Neuron (in vitro differentiated cells): ENCODE results near the gene LENG9.
"Not testable (repeated sequence)": the region's sequence is repeated elsewhere in the genome, so short reads cannot be mapped to it uniquely, and the experiment has no call there.

Experiments used
- H2AFZ ChIP-seq: one replicate; pipeline ENCODE4 v1.6.1; 2013; ENCODE audit warnings: low read depth, mild to moderate bottlenecking, inconsistent platforms, low read length, moderate library complexity
- H3K27me3 ChIP-seq: one replicate; pipeline ENCODE4 v1.6.1; 2013; ENCODE audit warnings: low read length; ENCODE audit not compliant: insufficient read depth
- H3K36me3 ChIP-seq: one replicate; pipeline ENCODE4 v1.6.1; 2013; ENCODE audit warnings: low read length; ENCODE audit not compliant: insufficient read depth
- H3K4me1 ChIP-seq: one replicate; pipeline ENCODE4 v1.6.1; 2013; ENCODE audit warnings: low read length; ENCODE audit not compliant: insufficient read depth
- H3K4me3 ChIP-seq: 2 replicates; pipeline ENCODE4 v1.5.1; 2013; ENCODE audit warnings: mild to moderate bottlenecking, low read length, moderate library complexity
- H3K9me3 ChIP-seq: one replicate; pipeline ENCODE4 v1.6.1; 2013; ENCODE audit warnings: low read length

Gene LENG9

DNA sequence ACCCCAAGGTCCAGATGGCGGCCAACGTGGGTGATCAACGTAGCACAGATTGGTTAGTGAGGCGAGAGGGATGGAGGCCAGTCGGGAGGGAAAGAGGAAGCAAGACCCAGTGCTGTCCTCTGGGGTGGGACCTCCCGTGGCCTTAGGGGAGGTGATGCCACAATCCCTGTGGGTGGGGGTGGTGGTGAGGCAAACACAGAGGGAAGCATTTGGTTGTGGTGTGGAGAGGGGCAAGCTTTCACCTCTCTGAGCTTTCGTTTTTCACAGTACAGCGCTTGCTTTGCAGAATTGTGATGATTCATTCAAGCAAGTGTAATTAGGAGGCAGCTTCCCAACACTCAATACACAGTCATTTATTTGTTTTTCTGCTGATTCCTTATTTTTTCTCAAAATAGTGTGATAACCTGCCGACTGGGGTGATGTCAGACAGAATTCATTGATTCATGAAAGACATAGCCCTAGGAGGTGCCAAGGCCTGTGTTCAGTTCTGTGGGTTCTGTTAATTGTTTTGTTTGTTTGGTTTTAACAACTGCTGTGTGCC, 12.2 kb downstream of the LENG9 start:
- no peak overlapping the region for H3K4me3 ChIP-seq
- H3K4me1 ChIP-seq, result peaks cover 29% of the 10 kb centered on the region
- no peaks in the 10 kb centered on the region for H3K9me3 ChIP-seq
- no peaks in the 10 kb centered on the region for H3K27me3 ChIP-seq
- H2AFZ ChIP-seq, result no peak overlapping the region
- H3K36me3 ChIP-seq, result peaks cover 56% of the 10 kb centered on the region

DNA sequence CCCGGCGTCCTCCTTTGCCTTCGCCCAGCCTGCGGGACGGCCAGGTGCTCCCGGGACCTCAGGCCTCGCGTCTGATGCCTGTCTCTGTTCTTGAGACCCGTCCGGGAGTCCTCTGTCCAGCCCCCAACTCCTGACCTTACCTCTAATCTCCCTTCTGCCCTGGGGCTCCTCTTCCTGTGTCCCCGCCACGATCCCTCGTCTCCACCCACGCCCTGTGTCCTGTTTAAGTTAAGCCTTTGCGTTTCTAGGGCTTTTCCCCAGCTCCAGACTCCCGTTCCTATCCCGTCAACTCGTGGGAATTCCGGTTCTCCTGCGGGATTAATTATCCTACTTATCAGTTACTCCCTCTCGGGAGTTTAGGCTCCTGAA, 13.9 kb downstream of the LENG9 start:
- Histone ChIP-seq H2AFZ (no peak overlapping the region), H3K9me3 (no peaks in the 10 kb centered on the region), H3K4me1 (peaks cover 29% of the 10 kb centered on the region), H3K4me3 (peak overlapping the region; percentile 73), H3K36me3 (peaks cover 47% of the 10 kb centered on the region), H3K27me3 (no peaks in the 10 kb centered on the region)

DNA sequence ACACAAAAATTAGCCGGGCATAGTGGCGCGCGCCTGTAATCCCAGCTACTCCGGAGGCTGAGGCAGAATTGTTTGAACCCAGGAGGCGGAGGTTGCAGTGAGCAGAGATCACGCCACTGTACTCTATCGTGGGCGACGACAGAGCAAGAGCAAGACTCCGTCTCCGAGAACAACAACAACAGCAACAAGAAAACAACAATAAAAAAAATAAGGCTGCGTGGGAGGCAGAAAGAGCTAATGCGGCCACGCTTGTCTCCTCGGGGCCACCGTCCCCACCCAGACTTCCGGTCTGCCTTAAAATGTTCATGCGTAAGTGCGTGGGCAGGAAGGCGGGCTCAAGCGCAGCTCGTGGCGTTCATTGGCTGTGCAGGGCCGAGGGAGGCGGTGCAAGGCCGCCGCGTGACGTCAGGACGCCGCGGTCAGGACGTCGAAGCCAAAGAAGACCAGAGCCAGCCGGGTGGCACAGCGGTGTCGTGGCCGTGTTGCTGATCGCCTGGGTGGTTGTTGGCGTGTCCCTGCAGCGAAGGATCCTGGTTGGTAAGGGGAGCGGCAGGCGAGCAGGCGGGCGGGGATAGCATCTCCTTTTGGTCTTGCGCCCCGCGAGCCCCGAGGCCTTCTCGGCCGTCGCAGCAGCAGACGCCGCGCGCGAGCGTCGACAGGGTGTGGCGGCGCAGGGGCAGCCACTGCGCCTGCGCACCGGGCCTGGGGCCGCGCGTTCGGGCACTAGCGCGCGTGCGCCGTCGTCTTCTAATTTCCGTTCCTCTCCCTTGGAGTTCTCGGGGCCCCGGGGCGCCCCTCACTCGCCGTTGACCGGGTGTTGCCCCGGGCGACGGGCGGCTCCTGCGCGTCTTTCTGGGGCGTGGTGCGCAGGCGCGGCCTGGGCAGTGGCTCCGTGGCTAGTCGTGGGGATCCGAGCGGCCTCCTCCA, 14.5 kb downstream of the LENG9 start, which contains the start of gene LENG8:
TSS of gene LENG8 (plus strand) at position 426 of the 927 bp plus-strand sequence. CDS start 2,146 bp downstream, outside the sequence.
- peaks cover 29% of the 10 kb centered on the region for H3K4me1 ChIP-seq
- no peaks in the 10 kb centered on the region for H3K9me3 ChIP-seq
- H2AFZ ChIP-seq, result no peak within 1 kb of the TSS
- H3K36me3 ChIP-seq, result peaks cover 45% of the 10 kb centered on the region
- no peaks in the 10 kb centered on the region for H3K27me3 ChIP-seq
- H3K4me3 ChIP-seq, result peak within 1 kb of the TSS; percentile 73

DNA sequence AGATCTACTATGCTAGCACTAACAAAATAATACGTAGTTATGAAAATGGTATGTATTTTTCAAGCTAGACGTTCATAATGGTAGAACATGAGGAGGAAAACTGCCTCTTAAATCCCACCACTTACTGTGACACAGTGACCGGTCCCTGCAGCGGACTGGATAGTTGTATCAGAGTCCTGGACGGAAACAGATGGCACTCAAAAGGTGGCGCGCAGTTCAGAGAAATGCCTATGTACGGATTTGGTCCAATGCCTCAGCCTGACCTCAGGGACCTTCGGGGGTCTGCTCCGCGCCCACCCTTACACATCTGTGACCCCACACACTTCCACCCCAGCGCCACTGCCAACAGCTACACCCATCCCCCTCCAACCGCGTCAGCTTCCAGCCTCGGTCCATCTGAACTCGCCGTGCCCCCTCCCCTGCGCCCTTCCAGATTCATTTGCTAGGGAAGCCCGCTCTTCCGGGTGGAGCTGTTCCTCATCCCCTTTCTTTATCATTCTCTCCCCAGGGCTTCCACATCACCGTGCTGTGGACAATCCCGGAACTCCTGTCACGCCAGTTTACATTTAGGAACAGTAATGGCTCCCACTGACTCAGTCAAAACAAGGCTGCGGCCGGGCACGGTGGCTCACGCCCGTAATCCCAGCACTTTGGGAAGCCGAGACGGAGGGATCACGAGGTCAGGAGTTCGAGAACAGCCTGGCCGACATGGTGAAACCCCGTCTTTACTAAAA, 15.4 kb downstream of the LENG9 start:
- H3K36me3 ChIP-seq, result peaks cover 38% of the 10 kb centered on the region
- H3K4me1 ChIP-seq, result peaks cover 29% of the 10 kb centered on the region
- H3K27me3 ChIP-seq, result no peaks in the 10 kb centered on the region
- no peaks in the 10 kb centered on the region for H3K9me3 ChIP-seq
- H3K4me3 ChIP-seq, result peak overlapping the region; percentile 73
- H2AFZ ChIP-seq, result no peak overlapping the region

DNA sequence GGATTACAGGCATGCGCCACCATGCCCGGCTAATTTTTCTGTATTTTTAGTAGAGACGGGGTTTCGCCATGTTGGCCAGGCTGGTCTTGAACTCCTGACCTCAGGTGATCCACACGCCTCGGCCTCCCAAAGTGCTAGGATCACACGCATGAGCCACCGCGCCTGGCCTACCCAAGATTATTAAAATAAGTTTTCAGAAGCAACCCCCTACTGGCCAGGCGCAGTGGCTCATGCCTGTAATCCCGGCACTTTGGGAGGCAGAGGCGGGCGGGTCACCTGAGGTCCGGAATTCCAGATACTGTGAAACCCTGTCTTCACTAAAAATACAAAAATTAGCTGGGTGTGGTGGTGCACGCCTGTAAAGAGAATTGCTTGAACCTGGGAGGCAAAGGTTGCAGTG, 17.2 kb downstream of the LENG9 start:
- not testable (repeated sequence) for H3K4me3 ChIP-seq

DNA sequence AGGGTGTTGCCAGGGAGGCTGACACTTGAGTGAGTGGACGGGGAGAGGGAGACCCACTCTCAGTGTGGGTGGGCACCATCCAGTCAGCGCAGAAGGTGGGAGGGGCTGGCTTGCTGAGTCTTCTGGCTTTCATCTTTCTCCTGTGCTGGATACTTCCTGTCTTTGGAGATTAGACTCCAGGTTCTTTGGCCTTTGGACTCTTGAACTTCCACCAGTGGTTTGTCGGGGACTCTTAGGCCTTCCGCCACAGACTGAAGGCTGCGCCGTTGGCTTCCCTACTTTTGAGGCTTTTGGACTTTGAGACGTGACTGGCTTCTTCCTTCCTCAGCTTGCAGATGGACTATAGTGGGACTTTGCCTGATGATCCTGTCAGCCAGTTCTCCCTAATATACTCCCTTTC, 18.8 kb downstream of the LENG9 start:
- Histone ChIP-seq H2AFZ (no peak overlapping the region), H3K9me3 (no peaks in the 10 kb centered on the region), H3K27me3 (no peaks in the 10 kb centered on the region), H3K4me3 (no peak overlapping the region), H3K36me3 (peaks cover 14% of the 10 kb centered on the region), H3K4me1 (peaks cover 13% of the 10 kb centered on the region)

More for the DNA sequence above, 17.2 kb downstream of the LENG9 start:
- Histone ChIP-seq H3K36me3 (peaks cover 20% of the 10 kb centered on the region), H3K4me1 (peaks cover 28% of the 10 kb centered on the region)
- H3K9me3 ChIP-seq, H2AFZ ChIP-seq, H3K27me3 ChIP-seq: not testable (repeated sequence)

DNA sequence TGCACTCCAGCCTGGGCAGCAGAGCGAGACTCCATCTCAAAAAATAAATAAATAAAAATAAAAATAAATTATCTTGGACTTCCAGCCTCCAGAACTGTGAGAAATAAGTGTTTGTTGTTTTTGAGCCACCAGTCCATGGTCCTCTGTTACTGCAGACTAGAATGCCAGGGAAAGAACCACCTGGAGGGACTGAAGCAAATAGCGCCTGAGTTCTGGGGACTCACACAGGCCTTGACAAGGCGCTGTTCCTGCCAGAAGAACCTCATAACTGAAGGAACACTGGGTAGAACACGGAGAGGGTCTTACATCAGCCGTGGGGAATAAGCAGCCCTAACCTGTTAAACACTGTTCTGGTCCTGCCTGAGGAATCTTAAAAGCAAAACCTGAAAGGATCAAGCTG, 22.9 kb downstream of the LENG9 start:
- Histone ChIP-seq H3K4me3 (no peak overlapping the region), H2AFZ (no peak overlapping the region), H3K36me3 (peaks cover 14% of the 10 kb centered on the region)

DNA sequence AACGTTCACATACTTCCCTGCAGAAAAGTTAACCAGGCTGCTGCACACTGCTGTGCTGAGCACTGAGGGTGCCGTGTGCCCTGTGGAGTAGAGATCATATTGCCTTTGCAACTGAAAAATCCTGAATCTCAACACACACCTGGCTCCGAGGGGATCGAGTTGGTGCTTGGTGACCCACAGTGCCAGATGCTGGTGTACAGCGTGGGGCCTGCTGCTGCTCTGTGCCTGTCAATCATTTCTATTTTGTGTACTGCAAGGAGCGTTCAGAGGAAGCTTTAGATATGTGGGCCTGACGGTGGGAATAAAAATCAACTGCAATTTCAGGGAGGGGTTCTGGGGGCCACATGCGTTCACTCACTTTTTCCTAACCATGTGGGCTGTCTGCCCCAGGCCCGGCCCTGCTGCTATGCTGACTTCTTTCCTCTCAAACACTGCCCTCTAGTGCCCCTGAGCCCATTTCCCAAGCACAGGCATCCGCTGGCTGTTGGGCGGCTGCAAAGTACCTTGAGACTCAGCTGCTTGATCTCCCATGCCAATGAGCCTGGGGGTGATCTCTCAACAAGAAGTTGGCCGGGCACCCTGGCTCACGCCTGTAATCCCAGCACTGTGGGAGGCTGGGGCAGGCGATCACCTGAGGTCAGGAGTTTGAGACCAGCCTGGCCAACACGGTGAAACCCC, 24.3 kb downstream of the LENG9 start:
- H3K4me1 ChIP-seq, result peaks cover 42% of the 10 kb centered on the region
- no peak overlapping the region for H2AFZ ChIP-seq
- H3K27me3 ChIP-seq, result no peaks in the 10 kb centered on the region
- H3K9me3 ChIP-seq, result no peaks in the 10 kb centered on the region
- H3K36me3 ChIP-seq, result peaks cover 5% of the 10 kb centered on the region
- no peak overlapping the region for H3K4me3 ChIP-seq

More for the DNA sequence above, 22.9 kb downstream of the LENG9 start:
- Histone ChIP-seq H3K9me3 (no peaks in the 10 kb centered on the region), H3K4me1 (peaks cover 29% of the 10 kb centered on the region), H3K27me3 (no peaks in the 10 kb centered on the region)

DNA sequence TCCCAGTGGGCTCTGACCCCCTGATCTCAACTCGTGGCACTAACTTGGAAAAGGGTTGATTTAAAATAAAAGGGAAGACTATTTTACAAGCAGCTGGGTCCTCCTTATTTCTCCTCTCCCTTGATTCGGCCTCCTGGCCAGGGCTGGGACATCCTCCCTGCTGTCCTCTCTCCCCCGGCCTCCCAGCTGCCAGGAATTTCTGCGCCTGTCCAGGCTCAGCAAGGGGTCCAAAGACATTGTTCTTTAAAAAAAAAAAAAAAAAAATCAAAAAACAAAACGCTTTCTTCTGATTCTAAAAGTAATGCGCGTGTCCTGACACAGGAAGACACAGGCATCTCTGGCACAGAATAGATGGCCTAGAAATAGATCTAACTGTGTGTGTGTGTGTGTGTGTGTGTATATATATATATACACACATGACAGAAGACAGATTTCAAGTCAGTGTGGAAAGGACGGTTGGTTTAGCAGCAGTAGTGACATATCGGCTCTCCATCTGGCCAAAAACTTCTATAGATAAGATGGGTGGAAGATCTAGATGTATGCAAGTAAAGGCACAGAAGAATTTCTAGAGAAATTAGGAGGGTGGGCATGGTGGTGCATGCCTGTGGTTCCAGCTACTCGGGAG, 26.8 kb downstream of the LENG9 start:
- Histone ChIP-seq H3K27me3 (no peaks in the 10 kb centered on the region), H3K36me3 (peaks cover 12% of the 10 kb centered on the region), H3K4me1 (peaks cover 49% of the 10 kb centered on the region), H3K4me3 (no peak overlapping the region), H3K9me3 (no peaks in the 10 kb centered on the region), H2AFZ (no peak overlapping the region)

DNA sequence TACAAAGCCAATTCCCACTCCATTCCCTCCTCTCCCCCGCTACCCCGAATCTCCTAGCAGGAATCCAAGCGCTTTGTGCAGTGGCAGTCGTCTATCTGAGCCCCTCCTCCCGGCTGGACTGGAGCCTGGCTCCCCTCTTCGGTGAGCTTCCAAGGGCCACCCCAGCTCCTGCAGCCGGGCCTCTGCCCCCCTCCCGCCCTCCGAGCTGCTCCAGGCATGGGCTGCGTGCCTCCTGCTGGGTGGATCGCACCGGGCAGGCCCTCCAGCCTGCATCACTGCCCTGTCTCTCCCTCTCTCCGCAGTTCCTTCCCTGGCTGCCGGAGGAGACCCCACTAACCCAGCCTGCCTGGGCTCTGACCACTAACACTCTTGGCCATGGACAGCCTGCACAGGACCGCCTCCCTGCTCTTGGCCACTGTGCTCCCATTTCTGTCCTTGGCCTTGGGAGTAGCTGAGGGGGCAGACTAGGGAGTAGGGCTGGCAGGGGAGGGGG, 27.5 kb downstream of the LENG9 start:
- H3K4me1 ChIP-seq, result peaks cover 53% of the 10 kb centered on the region
- H2AFZ ChIP-seq, result no peak overlapping the region
- peaks cover 18% of the 10 kb centered on the region for H3K36me3 ChIP-seq
- no peak overlapping the region for H3K4me3 ChIP-seq
- H3K9me3 ChIP-seq, result no peaks in the 10 kb centered on the region
- H3K27me3 ChIP-seq, result no peaks in the 10 kb centered on the region

DNA sequence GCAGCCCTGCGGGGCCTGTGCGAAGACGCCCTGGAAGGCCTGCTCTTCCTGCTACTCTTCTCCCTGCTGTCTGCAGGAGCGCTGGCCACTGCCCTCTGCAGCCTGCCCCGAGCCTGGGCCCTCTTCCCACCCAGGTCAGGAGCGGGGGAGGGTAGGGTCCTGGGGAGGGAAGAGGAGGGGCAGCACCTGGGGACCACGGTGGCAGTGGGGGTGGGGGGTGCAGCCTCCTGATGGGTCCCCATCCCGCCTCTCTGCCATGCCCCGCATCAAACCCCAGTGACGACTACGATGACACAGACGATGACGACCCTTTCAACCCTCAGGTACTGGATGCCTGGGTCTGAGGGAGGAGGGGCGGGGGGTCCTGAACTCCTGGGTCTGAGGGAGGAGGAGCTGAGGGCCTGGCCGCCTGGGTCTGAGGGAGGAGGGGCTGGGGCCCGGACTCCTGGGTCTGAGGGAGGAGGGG, 28.0 kb downstream of the LENG9 start:
- Histone ChIP-seq H3K36me3 (peaks cover 19% of the 10 kb centered on the region), H3K4me3 (no peak overlapping the region), H3K4me1 (peaks cover 56% of the 10 kb centered on the region), H3K9me3 (no peaks in the 10 kb centered on the region), H3K27me3 (no peaks in the 10 kb centered on the region), H2AFZ (no peak overlapping the region)

DNA sequence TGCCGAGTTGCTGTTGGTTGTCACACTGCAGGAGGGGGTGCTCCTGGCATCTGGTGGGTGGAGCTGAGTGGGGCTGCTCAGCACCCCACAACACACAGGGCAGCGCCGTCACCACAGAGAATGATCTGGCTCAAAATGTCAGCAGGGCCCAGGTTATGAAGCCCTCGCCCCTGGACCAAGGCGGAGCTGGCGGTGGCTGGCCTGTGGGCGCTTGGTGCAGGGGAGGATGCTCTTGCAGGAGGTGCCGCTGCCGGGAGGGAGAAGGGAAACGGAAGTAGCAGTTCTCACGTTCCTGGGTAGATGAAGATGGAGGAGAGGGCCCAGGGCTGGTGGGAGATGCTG, 28.7 kb downstream of the LENG9 start:
- peaks cover 64% of the 10 kb centered on the region for H3K4me1 ChIP-seq
- no peak overlapping the region for H3K4me3 ChIP-seq
- H2AFZ ChIP-seq, result no peak overlapping the region
- H3K9me3 ChIP-seq, result no peaks in the 10 kb centered on the region
- peaks cover 19% of the 10 kb centered on the region for H3K36me3 ChIP-seq
- no peaks in the 10 kb centered on the region for H3K27me3 ChIP-seq
